K562 (cell line): ENCODE measurements around the gene COL4A1. TPM values are rescaled to one million over a fixed set of nuclear protein-coding genes. Genes with fewer than 3 reads are reported as not detected.
"Not testable (repeated sequence)": the region's sequence is repeated elsewhere in the genome, so short reads cannot be mapped to it uniquely, and the experiment has no call there.

Experiments
- ATAC-seq: fragments of 200-7000 bp; cut with Tn5 transposase; 3 replicates; pipeline ENCODE4 v1.9.1; 2020; ENCODE audit warnings: moderate library complexity
- BruUV-seq: library from RNA; stranded (reverse); fragments of 400-500 nt; replicated peaks from 2 replicates; lab custom pipeline; 2021; lab: Mats Ljungman, UMichigan
- CTCF ChIA-PET: fragments of 300-600 bp; formaldehyde crosslinking; extraction: SDS; loops from one replicate; lab custom pipeline; 2021; ENCODE audit warnings: low intra/inter-chr PET ratio; lab: Yijun Ruan, JAX
- POLR2A ChIA-PET: fragments of 300-600, 350-650 bp; sonication (Branson Sonifier 250); formaldehyde crosslinking; extraction: SDS; loops from one replicate; lab custom pipeline; 2021; ENCODE audit warnings: antibody characterized with exemption, inconsistent platforms; lab: Yijun Ruan, JAX
- DNase-seq, 4 experiments: peaks; one replicate each; pipeline versions ENCODE4 v3.0.0 to v3.0.0-alpha.2; 2011 to 2018; ENCODE audit warnings: low spot score in 3 of 4, mixed read lengths in 3 of 4; ENCODE audit errors: extremely low read depth in 1 of 4
- FAIRE-seq: peaks from 2 replicates; lab custom pipeline; 2011; peaks lifted over from hg19 to GRCh38; lab: Jason Lieb, UNC
- H2AFZ ChIP-seq: 2 replicates; pipeline ENCODE4 v1.6.0; 2011; ENCODE audit warnings: low read depth, low read length, control low read depth, inconsistent platforms
- H3K27ac ChIP-seq: fragments of 200-600 bp; 3 replicates; pipeline ENCODE4 v1.8.0; 2011; ENCODE audit warnings: low read depth, mild to moderate bottlenecking, control low read depth, inconsistent platforms, low read length, moderate library complexity, mixed read lengths; ENCODE audit errors: extremely low read depth
- H3K27me3 ChIP-seq, 2 experiments: fragments of 300-600 bp in 1 of 2; 2 replicates in 1 of 2; 3 replicates in 1 of 2; pipeline versions ENCODE4 v1.6.0 to v1.8.0; 2011; ENCODE audit warnings: inconsistent platforms in 2 of 2, low read length in 2 of 2, mild to moderate bottlenecking in 1 of 2, mixed read lengths in 1 of 2, moderate library complexity in 1 of 2; ENCODE audit not compliant: control insufficient read depth in 2 of 2, insufficient read depth in 2 of 2
- H3K36me3 ChIP-seq: fragments of 300-600 bp; 3 replicates; pipeline ENCODE4 v1.8.0; 2011; ENCODE audit warnings: mild to moderate bottlenecking, low read length, inconsistent platforms; ENCODE audit not compliant: control insufficient read depth, insufficient read depth
- H3K4me1 ChIP-seq, 2 experiments: fragments of 200-600 bp in 1 of 2; replicated peaks in 1 of 2; 2 replicates in 1 of 2; 3 replicates in 1 of 2; pipeline versions ENCODE4 v1.5.1 to v1.8.0; 2011; ENCODE audit warnings: inconsistent platforms in 2 of 2, low read length in 2 of 2, mild to moderate bottlenecking in 1 of 2, mixed read lengths in 1 of 2, moderate library complexity in 1 of 2; ENCODE audit not compliant: control insufficient read depth in 2 of 2, insufficient read depth in 2 of 2
- H3K4me2 ChIP-seq: 2 replicates; pipeline ENCODE4 v1.6.1; 2011; ENCODE audit warnings: low read length, control low read depth, inconsistent platforms, mixed read lengths; ENCODE audit not compliant: insufficient read depth
- H3K4me3 ChIP-seq: fragments of 200-600 bp; sonication (generic), shearing (Covaris generic); 2 replicates; pipeline ENCODE4 v1.5.1; 2016; ENCODE audit warnings: control low read depth, inconsistent platforms
- H3K79me2 ChIP-seq: fragments of 200-600 bp; 3 replicates; pipeline ENCODE4 v1.8.0; 2011; ENCODE audit warnings: low read length, inconsistent platforms; ENCODE audit not compliant: control insufficient read depth, insufficient read depth
- H3K9ac ChIP-seq, 2 experiments: 2 replicates each; pipeline versions ENCODE4 v1.6.0 to v1.6.1; 2011; ENCODE audit warnings: low read depth in 2 of 2, low read length in 2 of 2, control low read depth in 1 of 2, inconsistent platforms in 1 of 2, mild to moderate bottlenecking in 1 of 2, mixed read lengths in 1 of 2; ENCODE audit not compliant: insufficient read depth in 1 of 2
- H3K9me1 ChIP-seq: one replicate; pipeline ENCODE4 v1.6.0; 2011; ENCODE audit warnings: inconsistent platforms, mild to moderate bottlenecking, low read length, moderate library complexity; ENCODE audit not compliant: control insufficient read depth, insufficient read depth
- H3K9me3 ChIP-seq: replicated peaks from 2 replicates; pipeline ENCODE4 v1.5.1; 2011; ENCODE audit warnings: low read depth, low read length, inconsistent platforms; ENCODE audit not compliant: control insufficient read depth, insufficient read depth
- H4K20me1 ChIP-seq: replicated peaks from 2 replicates; pipeline ENCODE4 v1.6.1; 2011; ENCODE audit warnings: low read length, inconsistent platforms, mixed read lengths; ENCODE audit not compliant: control insufficient read depth, insufficient read depth
- WGBS: fragments of 100-300 bp; shearing (Covaris generic); methylation state at CpG from one replicate; pipeline ENCODE4 v1.1.6; 2016; ENCODE audit warnings: low coverage, mixed read lengths; ENCODE audit not compliant: insufficient coverage; ENCODE audit errors: missing lambda C conversion rate; 5-methylcytosine and 5-hydroxymethylcytosine counted together
- in situ Hi-C: fragments of 300-500 bp; cut with MboI; formaldehyde crosslinking; loops from 4 replicates; pipeline ENCODE4 v1.15.0; 2018; ENCODE audit warnings: inconsistent platforms, mixed read lengths
- intact Hi-C: fragments of 100-400 bp; cut with micrococcal nuclease; formaldehyde crosslinking; loops from 2 replicates; pipeline ENCODE4 v1.14.2; 2022
- polyA plus RNA-seq, 8 experiments: library from polyadenylated mRNA; depleted of rRNA in 4 of 8; stranded (reverse) in 5 of 8; unstranded in 3 of 8; fragments of >200 nt; fragmentation: Nextera tagmentation in 2 of 8; fragmentation: Illumina TruSeq in 1 of 8; extraction: Ambion mirVana in 2 of 8; extraction: Trizol in 1 of 8; gene quantifications; 2 replicates each; pipeline versions ENCODE4 v1.2.1 to v1.2.3, GENCODE V29; 2011 to 2014; ENCODE audit warnings: inconsistent platforms in 1 of 8, missing spikeins in 1 of 8
- total RNA-seq, 7 experiments: library from RNA; depleted of rRNA in 6 of 7; stranded (reverse); fragments of >200 nt in 6 of 7; fragmentation: Illumina TruSeq in 2 of 7; extraction: Trizol in 2 of 7; gene quantifications; 2 replicates each; pipeline versions ENCODE4 v1.2.1 to v1.2.3, GENCODE V29; 2011 to 2021; ENCODE audit warnings: low replicate concordance in 1 of 7

The COL4A1 gene
- total and polyA plus RNA-seq, 9 of the 15 experiments (the other 6 are each of a cell fraction or from before 2014, with no cell fraction given) = 0.35 TPM; not detected in 8

DNA sequence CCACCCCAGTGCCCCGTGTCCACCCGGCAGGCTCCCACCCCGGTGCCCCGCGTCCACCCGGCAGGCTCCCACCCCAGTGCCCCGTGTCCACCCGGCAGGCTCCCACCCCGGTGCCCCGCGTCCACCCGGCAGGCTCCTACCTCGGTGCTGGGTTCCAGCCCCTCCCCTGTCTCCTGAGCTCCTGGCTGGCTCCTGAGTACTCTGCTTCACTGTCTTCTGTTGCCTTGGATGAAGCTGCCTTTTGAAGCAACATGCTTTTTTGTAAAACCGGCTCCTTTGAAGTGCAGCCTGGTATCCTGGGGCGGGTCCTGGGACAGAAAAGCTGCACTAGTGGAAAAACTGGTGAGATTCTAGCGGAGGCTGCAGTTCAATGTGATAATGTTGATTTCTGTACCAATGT is 6.8 kb upstream of the COL4A1 start:
- H4K20me1 ChIP-seq, H3K4me2 ChIP-seq, FAIRE-seq, H3K4me3 ChIP-seq, intact Hi-C loops, CTCF ChIA-PET, in situ Hi-C loops, H3K9me3 ChIP-seq, DNase-seq, H2AFZ ChIP-seq, H3K4me1 ChIP-seq, ATAC-seq, H3K36me3 ChIP-seq, H3K27ac ChIP-seq, H3K9me1 ChIP-seq, H3K9ac ChIP-seq, BruUV-seq, H3K79me2 ChIP-seq, POLR2A ChIA-PET: not testable (repeated sequence)
- H3K27me3 ChIP-seq = peaks cover 4 to 63% of the 10 kb centered on the region in 2 experiments; a peak in 4 of 5 replicates
- WGBS = 0% methylated on average over 3 of the region's 16 CpGs

DNA sequence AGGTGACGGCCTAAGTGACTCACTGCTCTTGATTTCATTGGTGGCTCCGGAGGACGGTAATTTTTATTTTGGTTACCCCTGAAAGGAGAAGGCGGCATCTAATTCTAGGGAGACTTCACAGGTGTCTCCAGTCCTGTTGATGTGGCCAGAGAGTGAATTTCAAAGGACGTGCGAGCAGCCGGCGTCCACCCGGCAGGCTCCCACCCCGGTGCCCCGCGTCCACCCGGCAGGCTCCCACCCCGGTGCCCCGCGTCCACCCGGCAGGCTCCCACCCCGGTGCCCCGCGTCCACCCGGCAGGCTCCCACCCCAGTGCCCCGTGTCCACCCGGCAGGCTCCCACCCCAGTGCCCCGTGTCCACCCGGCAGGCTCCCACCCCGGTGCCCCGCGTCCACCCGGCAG is 6.3 kb upstream of the COL4A1 start:
- CTCF ChIA-PET, H3K4me1 ChIP-seq, H3K79me2 ChIP-seq, H3K9me1 ChIP-seq, POLR2A ChIA-PET, H3K36me3 ChIP-seq, H3K9ac ChIP-seq, H3K4me3 ChIP-seq, H4K20me1 ChIP-seq, FAIRE-seq, H3K9me3 ChIP-seq, H2AFZ ChIP-seq, ATAC-seq, BruUV-seq, H3K4me2 ChIP-seq, intact Hi-C loops, DNase-seq, in situ Hi-C loops, H3K27ac ChIP-seq: not testable (repeated sequence)
- WGBS = 5% methylated on average over 4 of the region's 29 CpGs
- peaks cover 5 to 65% of the 10 kb centered on the region in 2 experiments for H3K27me3 ChIP-seq
